GM12878 (cell line): ENCODE measurements around the gene FERMT1. TPM values are rescaled to one million over a fixed set of nuclear protein-coding genes. Genes with fewer than 3 reads are reported as not detected.

Source experiments
- ATAC-seq: fragments of 200-7000 bp; cut with Tn5 transposase; 3 replicates; pipeline ENCODE4 v1.9.1; 2020; ENCODE audit warnings: mild to moderate bottlenecking, moderate library complexity
- BruUV-seq: library from RNA; stranded (reverse); fragments of 400-500 nt; replicated peaks from 2 replicates; lab custom pipeline; 2021; lab: Mats Ljungman, UMichigan
- CTCF ChIA-PET: fragments of 300-600 bp; sonication (Branson Sonifier 250); formaldehyde crosslinking; extraction: SDS; loops from one replicate; lab custom pipeline; 2021; ENCODE audit warnings: inconsistent platforms; lab: Yijun Ruan, JAX
- POLR2A ChIA-PET: fragments of 350-600 bp; formaldehyde crosslinking; extraction: SDS; loops from one replicate; lab custom pipeline; 2021; ENCODE audit warnings: inconsistent platforms; lab: Charles Lee
- RAD21 ChIA-PET: fragments of 300-600 bp; sonication (Branson Sonifier 250); formaldehyde crosslinking; loops from one replicate; lab custom pipeline; 2023; ENCODE audit warnings: antibody characterized with exemption; ENCODE audit not compliant: unreplicated experiment; lab: Charles Lee
- SMC1A ChIA-PET: fragments of 300-600 bp; sonication (Branson Sonifier 250); formaldehyde crosslinking; loops from one replicate; lab custom pipeline; 2023; ENCODE audit not compliant: unreplicated experiment, uncharacterized antibody; lab: Charles Lee
- DNase-seq: peaks from one replicate; pipeline ENCODE4 v3.0.0-alpha.2; 2011; ENCODE audit warnings: low read depth, low spot score
- FAIRE-seq: peaks from 3 replicates; lab custom pipeline; 2011; peaks lifted over from hg19 to GRCh38; lab: Jason Lieb, UNC
- H2AFZ ChIP-seq: 2 replicates; pipeline ENCODE4 v1.6.0; 2011; ENCODE audit warnings: low read depth, low read length, control low read depth; ENCODE audit not compliant: control insufficient read depth
- H3K27ac ChIP-seq: 2 replicates; pipeline ENCODE4 v1.5.1; 2011; ENCODE audit warnings: control low read depth; ENCODE audit not compliant: control insufficient read depth, insufficient read depth
- H3K27me3 ChIP-seq, 2 experiments: replicated peaks in 1 of 2; 2 replicates each; pipeline versions ENCODE4 v1.6.0 to v1.6.1; 2011; ENCODE audit warnings: low read length in 1 of 2; ENCODE audit not compliant: control insufficient read depth in 2 of 2, insufficient read depth in 2 of 2
- H3K36me3 ChIP-seq, 2 experiments: 2 replicates each; pipeline ENCODE4 v1.5.1; 2011; ENCODE audit warnings: low read length in 1 of 2; ENCODE audit not compliant: control insufficient read depth in 2 of 2, insufficient read depth in 2 of 2
- H3K4me1 ChIP-seq: 2 replicates; pipeline ENCODE4 v1.6.1; 2011; ENCODE audit warnings: mild to moderate bottlenecking, low read length, moderate library complexity, mixed read lengths; ENCODE audit not compliant: control insufficient read depth, insufficient read depth
- H3K4me2 ChIP-seq: 2 replicates; pipeline ENCODE4 v1.6.0; 2011; ENCODE audit warnings: control low read depth; ENCODE audit not compliant: control insufficient read depth, insufficient read depth
- H3K4me3 ChIP-seq: fragments of 200-600 bp; sonication (generic); 2 replicates; pipeline ENCODE4 v1.5.1; 2016
- H3K79me2 ChIP-seq: 2 replicates; pipeline ENCODE4 v1.6.0; 2011; ENCODE audit warnings: low read length; ENCODE audit not compliant: control insufficient read depth, insufficient read depth
- H3K9ac ChIP-seq: 2 replicates; pipeline ENCODE4 v1.8.0; 2011; ENCODE audit warnings: low read length, control low read depth, mixed read lengths; ENCODE audit not compliant: control insufficient read depth, insufficient read depth
- H3K9me3 ChIP-seq: replicated peaks from 3 replicates; pipeline ENCODE4 v1.5.1; 2011; ENCODE audit warnings: mild to moderate bottlenecking, low read length; ENCODE audit not compliant: control insufficient read depth, insufficient read depth
- H4K20me1 ChIP-seq: 2 replicates; pipeline ENCODE4 v1.6.0; 2011; ENCODE audit not compliant: control insufficient read depth, insufficient read depth
- BRCA1 ChIP-seq: IDR thresholded peaks from 2 replicates; pipeline ENCODE4 v1.6.1; 2011; ENCODE audit warnings: low read depth, low read length, improper control_type of control experiment
- CREB1 ChIP-seq: IDR thresholded peaks from 2 replicates; pipeline ENCODE4 v1.6.1; 2012; ENCODE audit warnings: low read depth, mild to moderate bottlenecking, inconsistent platforms
- EP300 ChIP-seq, 2 experiments: fragments of 150-350 bp in 1 of 2; IDR thresholded peaks; 2 replicates each; pipeline ENCODE4 v1.6.1; 2011 to 2012; ENCODE audit warnings: low read depth in 2 of 2, low read length in 2 of 2, borderline replicate concordance in 1 of 2, improper control_type of control experiment in 1 of 2, inconsistent platforms in 1 of 2; ENCODE audit not compliant: control insufficient read depth in 1 of 2
- GATAD2B ChIP-seq: fragments of 450-650 bp; conservative IDR thresholded peaks from 2 replicates; pipeline ENCODE4 v1.6.1; 2017; ENCODE audit warnings: low read depth, mild to moderate bottlenecking, moderate library complexity
- IRF4 ChIP-seq: IDR thresholded peaks from 2 replicates; pipeline ENCODE4 v1.6.1; 2011; ENCODE audit warnings: low read depth, low read length
- MYC ChIP-seq: IDR thresholded peaks from 2 replicates; pipeline ENCODE4 v1.6.1; 2011; ENCODE audit warnings: mild to moderate bottlenecking, low read length, moderate library complexity, inconsistent platforms; ENCODE audit not compliant: insufficient read depth, insufficient replicate concordance, insufficient read length, severe bottlenecking
- NR2F1 ChIP-seq: fragments of 450-650 bp; conservative IDR thresholded peaks from 2 replicates; pipeline ENCODE4 v1.6.1; 2017; ENCODE audit warnings: mild to moderate bottlenecking
- RBBP5 ChIP-seq: fragments of 200-600 bp; sonication (generic); conservative IDR thresholded peaks from 2 replicates; pipeline ENCODE4 v1.6.1; 2016
- RELA ChIP-seq: fragments of 450-650 bp; IDR thresholded peaks from 2 replicates; pipeline ENCODE4 v1.8.0; 2014; ENCODE audit warnings: borderline replicate concordance; ENCODE audit not compliant: partially characterized antibody
- SMAD5 ChIP-seq: IDR thresholded peaks from 2 replicates; pipeline ENCODE4 v1.6.1; 2016; ENCODE audit warnings: antibody characterized with exemption, low read depth
- TARDBP ChIP-seq: IDR thresholded peaks from 2 replicates; pipeline ENCODE4 v1.6.1; 2016; ENCODE audit warnings: borderline replicate concordance
- ZZZ3 ChIP-seq: IDR thresholded peaks from 2 replicates; pipeline ENCODE4 v1.6.1; 2011; ENCODE audit warnings: low read depth; ENCODE audit not compliant: control insufficient read depth, insufficient read length
- WGBS: methylation state at CpG from one replicate; pipeline ENCODE4 v1.1.6; 2016; ENCODE audit warnings: low lambda C conversion rate; ENCODE audit not compliant: insufficient replicate concordance, insufficient coverage; ENCODE audit errors: missing lambda C conversion rate; 5-methylcytosine and 5-hydroxymethylcytosine counted together
- in situ Hi-C: fragments of 300-500 bp; cut with MboI; formaldehyde crosslinking; loops from 9 replicates; pipeline ENCODE4 v1.14.3; 2018; ENCODE audit warnings: mixed read lengths
- intact Hi-C: fragments of 100-400 bp; cut with micrococcal nuclease; formaldehyde crosslinking; loops from one replicate; pipeline ENCODE4 v1.14.2; 2022; ENCODE audit not compliant: unreplicated experiment
- polyA plus RNA-seq, 11 experiments: library from polyadenylated mRNA; depleted of rRNA in 4 of 11; unstranded in 6 of 11; stranded (reverse) in 5 of 11; fragments of >200 nt; fragmentation: Nextera tagmentation in 4 of 11; fragmentation: Illumina TruSeq in 1 of 11; extraction: Ambion mirVana in 4 of 11; extraction: Trizol in 1 of 11; gene quantifications; 1 replicate in 1 of 11; 2 replicates in 10 of 11; pipeline versions ENCODE4 v1.2.1 to v1.2.3, GENCODE V29; 2011 to 2016; ENCODE audit warnings: inconsistent platforms in 2 of 11, missing spikeins in 2 of 11, low read depth in 1 of 11
- total RNA-seq, 4 experiments: library from RNA; depleted of rRNA in 3 of 4; stranded (reverse); fragments of >200 nt in 3 of 4; fragmentation: Illumina TruSeq in 1 of 4; extraction: Trizol in 1 of 4; gene quantifications; 2 replicates each; pipeline versions ENCODE4 v1.2.1 to v1.2.3, GENCODE V29; 2013 to 2021
- TF ChIP-seq, protein P1 (sequence below), 3 experiments: IDR thresholded peaks in 2 of 3; conservative IDR thresholded peaks in 1 of 3; 2 replicates each; pipeline ENCODE4 v1.5.1; 2011; ENCODE audit warnings: low read depth in 3 of 3, low read length in 3 of 3, mild to moderate bottlenecking in 3 of 3, control low read depth in 2 of 3, moderate library complexity in 2 of 3, inconsistent platforms in 1 of 3, mixed read lengths in 1 of 3; ENCODE audit not compliant: control insufficient read depth in 2 of 3, insufficient read depth in 1 of 3; ENCODE audit errors: extremely low read depth in 1 of 3

Gene FERMT1
- total and polyA plus RNA-seq, 10 of the 15 experiments (the other 5 are each of a cell fraction or from before 2014, with no cell fraction given) = 0.04 to 3.1 (median 0.45) TPM

DNA sequence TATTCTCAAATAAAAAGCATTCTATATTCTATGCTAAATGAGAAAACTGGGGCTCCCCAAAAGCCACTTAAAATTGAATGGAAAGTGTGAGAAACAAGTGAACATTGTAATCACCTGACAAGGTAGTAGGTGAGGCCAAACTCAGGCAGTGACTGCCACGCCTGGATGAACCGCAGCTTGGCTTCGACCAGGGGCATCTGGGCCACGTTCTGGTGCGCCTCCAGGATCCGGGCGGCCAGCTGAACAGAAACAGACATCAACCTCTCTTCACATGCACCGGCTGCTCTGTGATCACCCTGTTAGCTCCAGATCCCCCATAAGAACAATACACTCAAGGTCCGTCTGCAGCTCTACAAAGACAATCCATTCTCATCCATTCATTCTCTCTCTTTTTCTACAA lies 38.9 kb downstream of the FERMT1 start:
- intact Hi-C loops (no loop called here), in situ Hi-C loops (no loop called here)
- Histone ChIP-seq H3K9me3 (peaks cover 2% of the 10 kb centered on the region; the same call in 1 of the 3 replicates), H3K79me2 (no peaks in the 10 kb centered on the region), H4K20me1 (no peaks in the 10 kb centered on the region), H3K36me3 (no peaks in the 10 kb centered on the region; a peak in 1 of 4 replicates), H3K27ac (no peak overlapping the region), H2AFZ (no peak overlapping the region), H3K4me3 (no peak overlapping the region), H3K27me3 (no peaks in the 10 kb centered on the region; a peak in 2 of 4 replicates), H3K9ac (no peak overlapping the region), H3K4me2 (no peak overlapping the region), H3K4me1 (no peaks in the 10 kb centered on the region)
- BruUV-seq = no TSS peak
- POLR2A ChIA-PET = no interaction called here
- no peak for DNase-seq
- WGBS = 56% methylated on average over 9 of the region's 9 CpGs
- SMC1A ChIA-PET = interaction anchor here (0.6 to 1.2 kb wide), 3 partner anchors 10 to 55 kb away, joined by 3 read pairs; no protein-coding TSS in a partner anchor
- CTCF ChIA-PET = interaction anchor here (0.6 to 1.6 kb wide), 5 partner anchors 10 to 756 kb away, joined by 3 to 6 read pairs (median 3); no protein-coding TSS in a partner anchor
- no peak for ATAC-seq
- TF ChIP-seq IRF4 (no peak), GATAD2B (no peak), RBBP5 (no peak), EP300 (IDR thresholded peaks at IDR 0.05; ENCODE audit: borderline replicate concordance in 1 of 2, control insufficient read depth in 1 of 2, low read depth in 2 of 2, low read length in 2 of 2) (no peak), CREB1 (no peak), ZZZ3 (no peak), TARDBP (no peak), NR2F1 (no peak), BRCA1 (no peak), SMAD5 (no peak), RELA (no peak), MYC (no peak)
- TF ChIP-seq, protein P1, sequence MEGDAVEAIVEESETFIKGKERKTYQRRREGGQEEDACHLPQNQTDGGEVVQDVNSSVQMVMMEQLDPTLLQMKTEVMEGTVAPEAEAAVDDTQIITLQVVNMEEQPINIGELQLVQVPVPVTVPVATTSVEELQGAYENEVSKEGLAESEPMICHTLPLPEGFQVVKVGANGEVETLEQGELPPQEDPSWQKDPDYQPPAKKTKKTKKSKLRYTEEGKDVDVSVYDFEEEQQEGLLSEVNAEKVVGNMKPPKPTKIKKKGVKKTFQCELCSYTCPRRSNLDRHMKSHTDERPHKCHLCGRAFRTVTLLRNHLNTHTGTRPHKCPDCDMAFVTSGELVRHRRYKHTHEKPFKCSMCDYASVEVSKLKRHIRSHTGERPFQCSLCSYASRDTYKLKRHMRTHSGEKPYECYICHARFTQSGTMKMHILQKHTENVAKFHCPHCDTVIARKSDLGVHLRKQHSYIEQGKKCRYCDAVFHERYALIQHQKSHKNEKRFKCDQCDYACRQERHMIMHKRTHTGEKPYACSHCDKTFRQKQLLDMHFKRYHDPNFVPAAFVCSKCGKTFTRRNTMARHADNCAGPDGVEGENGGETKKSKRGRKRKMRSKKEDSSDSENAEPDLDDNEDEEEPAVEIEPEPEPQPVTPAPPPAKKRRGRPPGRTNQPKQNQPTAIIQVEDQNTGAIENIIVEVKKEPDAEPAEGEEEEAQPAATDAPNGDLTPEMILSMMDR (IDR thresholded peaks at IDR 0.05 in 2 of 3, conservative IDR thresholded peaks at IDR 0.05 in 1 of 3; ENCODE audit: control insufficient read depth in 2 of 3, extremely low read depth in 1 of 3, insufficient read depth in 1 of 3, low read depth in 3 of 3, low read length in 3 of 3) = no peak
- no peak for FAIRE-seq
- RAD21 ChIA-PET = no interaction called here
